Brain microvascular endothelial cell (primary cell): Measurements from ENCODE around the gene GALNT10.

Experiments
- DNase-seq: peaks from one replicate; pipeline ENCODE4 v3.0.0-alpha.2; 2020
- H3K27ac ChIP-seq: fragments of 250-450 bp; sonication (Bioruptor Pico); 2 replicates; pipeline ENCODE4 v1.5.1; 2020; ENCODE audit warnings: mild to moderate bottlenecking, moderate library complexity
- H3K27me3 ChIP-seq: fragments of 250-450 bp; sonication (Bioruptor Pico); replicated peaks from 2 replicates; pipeline ENCODE4 v1.5.1; 2020; ENCODE audit warnings: mild to moderate bottlenecking
- H3K36me3 ChIP-seq: fragments of 250-450 bp; sonication (Bioruptor Pico); replicated peaks from 2 replicates; pipeline ENCODE4 v1.5.1; 2020; ENCODE audit warnings: mild to moderate bottlenecking
- H3K4me3 ChIP-seq: 2 replicates; pipeline ENCODE4 v1.5.1; 2011; ENCODE audit warnings: low read depth, mild to moderate bottlenecking, control low read depth, low read length, moderate library complexity
- CTCF ChIP-seq: IDR thresholded peaks from 2 replicates; pipeline ENCODE4 v1.5.1; 2011; ENCODE audit warnings: low read depth, mild to moderate bottlenecking, moderate library complexity, low read length, control low read depth, inconsistent platforms; ENCODE audit errors: missing control alignments
- in situ Hi-C: cut with HindIII; loops from 2 replicates; pipeline ENCODE4 v1.10.0; 2017; ENCODE audit warnings: low sequenced_read_pairs, low pct_ligation_motif_present

The GALNT10 gene

DNA sequence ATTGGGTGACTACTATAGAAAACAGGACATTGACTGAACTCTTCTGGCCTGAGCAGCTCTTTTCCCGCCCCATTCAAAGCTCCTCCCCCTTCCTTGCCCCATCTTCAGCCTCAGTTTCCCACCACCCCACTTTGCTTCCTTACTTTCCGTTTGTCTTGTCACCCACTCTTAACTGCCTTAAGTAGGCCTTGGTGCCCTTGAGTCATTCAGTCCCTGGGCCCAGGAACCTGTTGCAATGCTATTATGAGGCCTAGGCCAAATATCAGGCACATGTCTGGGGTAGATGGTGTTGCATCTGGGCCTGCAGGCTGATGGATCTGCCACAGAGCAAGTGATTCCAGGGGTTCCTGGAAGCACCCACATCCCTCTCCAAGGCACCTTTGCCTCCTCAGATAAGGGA is 17.7 kb upstream of the GALNT10 start:
- in situ Hi-C loops = loop anchor here (10.0 kb wide), 1 partner anchor 98 kb away; no protein-coding TSS in a partner anchor

DNA sequence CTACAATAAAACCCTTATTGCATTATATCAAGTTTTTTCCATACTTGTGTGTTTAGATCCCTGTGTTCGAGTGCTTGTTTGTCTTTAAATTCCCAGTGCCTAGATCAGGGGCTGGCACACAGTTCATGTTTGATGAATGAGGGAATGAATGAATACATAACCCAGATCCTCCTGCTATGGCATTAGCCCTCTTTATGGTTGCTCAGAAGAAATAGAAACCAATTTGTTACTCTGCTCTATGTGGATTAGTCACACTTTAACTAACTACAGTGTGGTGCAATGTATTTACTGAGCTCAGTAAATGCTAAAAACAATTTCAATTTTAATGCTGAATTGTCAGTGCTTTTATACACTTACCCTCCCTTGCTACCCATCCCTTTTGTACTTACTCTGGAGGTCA is 16.4 kb upstream of the GALNT10 start:
- Histone ChIP-seq H3K4me3 (no peak overlapping the region), H3K36me3 (no peaks in the 10 kb centered on the region), H3K27ac (no peak overlapping the region), H3K27me3 (no peaks in the 10 kb centered on the region)
- in situ Hi-C loops = loop anchor here (10.0 kb wide), 1 partner anchor 99 kb away; no protein-coding TSS in a partner anchor
- no peak for DNase-seq
- no peak for TF ChIP-seq CTCF

More for the DNA sequence above, 17.7 kb upstream of the GALNT10 start:
- Histone ChIP-seq H3K36me3 (no peaks in the 10 kb centered on the region), H3K4me3 (no peak overlapping the region), H3K27me3 (no peaks in the 10 kb centered on the region), H3K27ac (no peak overlapping the region)
- DNase-seq = no peak
- no peak for TF ChIP-seq CTCF

- in situ Hi-C loops = loop anchor here (10.0 kb wide), 1 partner anchor 101 kb away; no protein-coding TSS in a partner anchor
- TF ChIP-seq CTCF = no peak
- Histone ChIP-seq H3K36me3 (no peaks in the 10 kb centered on the region), H3K4me3 (no peak overlapping the region), H3K27me3 (no peaks in the 10 kb centered on the region), H3K27ac (no peak overlapping the region)
- peak; percentile 60 for DNase-seq
Observed at GRCh38 chr5:154176181-154176580, 14.4 kb upstream of the GALNT10 start.

GRCh38 chr5:154178661-154179060 is 11.9 kb upstream of the GALNT10 start:
- H3K4me3 ChIP-seq = no peak overlapping the region
- no peaks in the 10 kb centered on the region for H3K36me3 ChIP-seq
- in situ Hi-C loops = loop anchor here (10.0 kb wide), 1 partner anchor 104 kb away; no protein-coding TSS in a partner anchor
- no peak for TF ChIP-seq CTCF
- H3K27me3 ChIP-seq = no peaks in the 10 kb centered on the region
- H3K27ac ChIP-seq = no peak overlapping the region
- no peak for DNase-seq

DNA sequence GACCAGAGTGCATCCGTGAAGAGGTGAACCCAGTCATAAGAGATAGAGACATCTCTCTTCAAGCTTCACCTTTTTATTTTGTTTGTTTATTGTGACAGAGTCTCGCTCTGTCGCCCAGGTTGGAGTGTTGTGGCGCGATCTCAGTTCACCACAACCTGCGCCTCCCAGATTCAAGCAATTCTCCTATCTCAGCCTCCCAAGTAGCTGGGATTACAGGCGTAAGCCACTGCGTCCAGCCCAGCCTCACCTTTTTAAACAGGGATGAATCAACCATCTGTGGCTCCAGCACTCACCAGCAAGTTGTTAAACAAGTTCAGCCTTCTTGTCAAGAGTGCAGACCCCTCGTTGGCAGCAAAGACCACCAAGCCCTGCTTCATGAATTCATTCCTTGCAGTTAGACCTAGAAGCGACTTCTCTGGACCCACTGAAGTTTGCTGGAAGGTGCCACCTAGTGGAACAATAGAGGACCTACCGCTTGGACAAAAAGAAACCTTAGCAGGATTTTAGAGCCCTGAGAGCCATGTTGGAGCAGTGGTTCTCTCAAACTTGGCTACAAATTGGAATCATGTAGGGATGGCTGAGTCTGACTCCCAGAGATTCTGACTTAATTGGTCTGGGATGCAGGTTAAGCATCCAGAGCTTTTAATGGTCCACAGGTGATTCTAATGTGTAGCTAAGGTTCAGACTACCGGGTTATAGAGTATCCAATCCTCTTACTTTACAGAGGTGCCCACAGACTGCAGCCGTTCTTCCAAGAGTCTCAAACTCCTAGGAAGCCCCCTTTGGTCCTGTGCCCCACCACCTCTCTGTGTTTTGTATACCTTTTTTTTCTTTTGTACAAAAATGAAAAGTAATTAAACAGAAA is 10.5 kb upstream of the GALNT10 start:
- Histone ChIP-seq H3K27ac (no peak overlapping the region), H3K27me3 (no peaks in the 10 kb centered on the region), H3K4me3 (no peak overlapping the region), H3K36me3 (no peaks in the 10 kb centered on the region)
- TF ChIP-seq CTCF = peak; percentile 89
- in situ Hi-C loops = loop anchor here (10.0 kb wide), 1 partner anchor 105 kb away; no protein-coding TSS in a partner anchor
- peak; percentile 52 for DNase-seq
